CD4-positive, alpha-beta memory T cell (primary cell): ENCODE results near the gene SEH1L. TPM values are rescaled to one million over a fixed set of nuclear protein-coding genes. Genes with fewer than 3 reads are reported as not detected.
A peak's percentile ranks its signal among the peaks of the same experiment; 100 is the strongest.
"Not testable (repeated sequence)": the region's sequence is repeated elsewhere in the genome, so short reads cannot be mapped to it uniquely, and the experiment has no call there.

ENCODE experiments used
- CTCF ChIA-PET: fragments of 350-600 bp; sonication (Branson Sonifier 250); formaldehyde crosslinking; loops from one replicate; lab custom pipeline; 2021; ENCODE audit warnings: inconsistent platforms; ENCODE audit not compliant: partially characterized antibody; lab: Charles Lee
- POLR2A ChIA-PET: fragments of 350-600 bp; sonication (Branson Sonifier 250); formaldehyde crosslinking; loops from one replicate; lab custom pipeline; 2021; ENCODE audit not compliant: partially characterized antibody; lab: Charles Lee
- DNase-seq, 5 donors: peaks; one replicate each; pipeline versions ENCODE4 v3.0.0 to v3.0.0-alpha.2; 2020 to 2022; ENCODE audit warnings: mixed read lengths in 1 of 5
- H3K27ac ChIP-seq: one replicate; pipeline ENCODE4 v1.7.0; 2013; ENCODE audit warnings: low read depth, low read length
- H3K27me3 ChIP-seq: 2 replicates; pipeline ENCODE4 v1.7.0; 2013; ENCODE audit warnings: mild to moderate bottlenecking, low read length, moderate library complexity; ENCODE audit not compliant: insufficient read depth
- H3K36me3 ChIP-seq: 2 replicates; pipeline ENCODE4 v1.7.0; 2013; ENCODE audit warnings: mild to moderate bottlenecking, low read length, moderate library complexity; ENCODE audit not compliant: insufficient read depth
- H3K4me1 ChIP-seq: 2 replicates; pipeline ENCODE4 v1.7.0; 2013; ENCODE audit warnings: mild to moderate bottlenecking, low read length, moderate library complexity; ENCODE audit not compliant: insufficient read depth
- H3K4me3 ChIP-seq, 2 donors: one replicate each; pipeline ENCODE4 v1.7.0; 2013; ENCODE audit warnings: low read length in 2 of 2, mild to moderate bottlenecking in 1 of 2
- H3K9me3 ChIP-seq, 2 donors: one replicate each; pipeline ENCODE4 v1.7.0; 2013; ENCODE audit warnings: low read length in 2 of 2, control low read depth in 1 of 2; ENCODE audit not compliant: control insufficient read depth in 1 of 2
- H3K27ac Mint-ChIP-seq, 7 donors: one replicate each; pipeline ENCODE4 v1.8.0; 2020 to 2021; ENCODE audit warnings: mixed read lengths in 7 of 7, mild to moderate bottlenecking in 6 of 7, inconsistent platforms in 3 of 7, moderate library complexity in 3 of 7
- H3K27me3 Mint-ChIP-seq, 2 donors: one replicate each; pipeline ENCODE4 v1.8.0; 2020 to 2021; ENCODE audit warnings: mixed read lengths in 2 of 2
- H3K36me3 Mint-ChIP-seq, 2 donors: one replicate each; pipeline ENCODE4 v1.8.0; 2020 to 2021; ENCODE audit warnings: mixed read lengths in 2 of 2, inconsistent platforms in 1 of 2, mild to moderate bottlenecking in 1 of 2
- H3K4me1 Mint-ChIP-seq, 4 donors: one replicate each; pipeline ENCODE4 v1.8.0; 2020 to 2021; ENCODE audit warnings: mixed read lengths in 4 of 4, mild to moderate bottlenecking in 1 of 4
- H3K4me3 Mint-ChIP-seq, 8 donors: one replicate each; pipeline ENCODE4 v1.8.0; 2020 to 2021; ENCODE audit warnings: mixed read lengths in 8 of 8, mild to moderate bottlenecking in 7 of 8, moderate library complexity in 6 of 8, inconsistent platforms in 3 of 8
- H3K9me3 Mint-ChIP-seq, 8 donors: one replicate each; pipeline ENCODE4 v1.8.0; 2020 to 2021; ENCODE audit warnings: mixed read lengths in 8 of 8, mild to moderate bottlenecking in 5 of 8, inconsistent platforms in 3 of 8, moderate library complexity in 1 of 8
- intact Hi-C: fragments of 100-400 bp; cut with micrococcal nuclease; formaldehyde crosslinking; loops from one replicate; pipeline ENCODE4 v1.15.1; 2023
- polyA plus RNA-seq, 2 donors: library from polyadenylated mRNA; unstranded; fragments of 300-500 nt; fragmentation: Illumina TruSeq; gene quantifications; one replicate each; pipeline ENCODE4 v1.2.3, GENCODE V29; 2021
- total RNA-seq, 2 experiments: library from RNA; stranded (reverse); gene quantifications; one replicate each; pipeline ENCODE4 v1.2.3, GENCODE V29; 2021

The SEH1L gene
- total and polyA plus RNA-seq, 4 experiments from 2014 or later: 27.6 to 31.3 (median 29.3) TPM

GRCh38 chr18:12991821-12992179 lies 44.0 kb downstream of the SEH1L start:
- H3K4me3 ChIP-seq: peak overlapping the region; percentile 70 to 86
- peaks cover 0 to 29% (median 23%) of the 10 kb centered on the region in 4 donors for H3K4me1 Mint-ChIP-seq
- H3K27me3 Mint-ChIP-seq: no peaks in the 10 kb centered on the region
- ChIA-PET CTCF (interaction anchor here (1.1 to 1.3 kb wide), 3 partner anchors 16 to 168 kb away, joined by 3 to 4 read pairs (median 3); no protein-coding TSS in a partner anchor), POLR2A (interaction anchor here (1.4 to 2.2 kb wide), 6 partner anchors 9 to 735 kb away, joined by 3 to 26 read pairs (median 8); partner anchors contain the start of genes CEP76, FAM210A, PSMG2 and PTPN2)
- H3K27ac Mint-ChIP-seq: peak overlapping the region; percentile 88 to 99 (median 97)
- peaks cover 0 to 3% (median 0%) of the 10 kb centered on the region in 8 donors for H3K9me3 Mint-ChIP-seq
- DNase-seq: no peak
- H3K36me3 Mint-ChIP-seq: peaks cover 0 to 16% of the 10 kb centered on the region in 2 donors
- H3K4me3 Mint-ChIP-seq: peak overlapping the region; percentile 93 to 99 (median 98)
- intact Hi-C loops: loop anchor here (1.0 to 5.0 kb wide), 7 partner anchors 43 to 1139 kb away; partner anchors contain the start of genes AFG3L2, CEP76, CHMP1B and FAM210A
- H3K27me3 ChIP-seq: no peaks in the 10 kb centered on the region
- H3K36me3 ChIP-seq: no peaks in the 10 kb centered on the region
- H3K9me3 ChIP-seq: no peaks in the 10 kb centered on the region
- peaks cover 48% of the 10 kb centered on the region for H3K4me1 ChIP-seq
- H3K27ac ChIP-seq: peak overlapping the region; percentile 93

GRCh38 chr18:12993439-12993838 lies 45.6 kb downstream of the SEH1L start:
- peaks cover 57% of the 10 kb centered on the region for H3K4me1 ChIP-seq
- ChIA-PET POLR2A (no interaction called here), CTCF (no interaction called here)
- H3K36me3 ChIP-seq: no peaks in the 10 kb centered on the region
- peaks cover 0 to 34% (median 25%) of the 10 kb centered on the region in 4 donors for H3K4me1 Mint-ChIP-seq
- DNase-seq: no peak
- peak overlapping the region in 1 of 7 donors; percentile 18 for H3K27ac Mint-ChIP-seq
- no peak overlapping the region for H3K4me3 ChIP-seq
- intact Hi-C loops: loop anchor here (5.0 kb wide), 3 partner anchors 111 to 1141 kb away; partner anchors contain the start of genes CHMP1B and PTPN2
- H3K36me3 Mint-ChIP-seq: peaks cover 0 to 16% of the 10 kb centered on the region in 2 donors
- peaks cover 0 to 3% (median 0%) of the 10 kb centered on the region in 8 donors for H3K9me3 Mint-ChIP-seq
- H3K4me3 Mint-ChIP-seq: peak overlapping the region in 4 of 8 donors; percentile 9 to 99 (median 61)
- H3K27ac ChIP-seq: no peak overlapping the region
- H3K9me3 ChIP-seq: no peaks in the 10 kb centered on the region
- no peaks in the 10 kb centered on the region for H3K27me3 ChIP-seq
- no peaks in the 10 kb centered on the region for H3K27me3 Mint-ChIP-seq

GRCh38 chr18:12995424-12995823 lies 47.6 kb downstream of the SEH1L start:
- intact Hi-C loops: no loop called here
- Histone ChIP-seq H3K27ac (no peak overlapping the region), H3K4me3 (no peak overlapping the region), H3K4me1 (peaks cover 58% of the 10 kb centered on the region), H3K27me3 (no peaks in the 10 kb centered on the region), H3K9me3 (no peaks in the 10 kb centered on the region), H3K36me3 (peaks cover 2% of the 10 kb centered on the region)
- Mint-ChIP-seq H3K4me1 (peaks cover 6 to 35% (median 22%) of the 10 kb centered on the region in 4 donors), H3K27me3 (no peaks in the 10 kb centered on the region), H3K36me3 (peaks cover 5 to 23% of the 10 kb centered on the region in 2 donors), H3K27ac (no peak overlapping the region), H3K9me3 (peaks cover 0 to 3% (median 0%) of the 10 kb centered on the region in 8 donors), H3K4me3 (no peak overlapping the region)
- CTCF ChIA-PET: no interaction called here
- POLR2A ChIA-PET: interaction anchor here (0.6 kb wide), 1 partner anchor 100 kb away, joined by 3 read pairs; no protein-coding TSS in a partner anchor
- no peak for DNase-seq

- Histone ChIP-seq H3K27ac (no peak overlapping the region), H3K36me3 (peaks cover 8% of the 10 kb centered on the region), H3K27me3 (no peaks in the 10 kb centered on the region), H3K4me1 (peaks cover 56% of the 10 kb centered on the region), H3K9me3 (no peaks in the 10 kb centered on the region), H3K4me3 (no peak overlapping the region)
- Mint-ChIP-seq H3K9me3 (peaks cover 0 to 2% (median 0%) of the 10 kb centered on the region in 8 donors), H3K4me3 (no peak overlapping the region), H3K36me3 (peaks cover 5 to 18% of the 10 kb centered on the region in 2 donors), H3K27me3 (no peaks in the 10 kb centered on the region), H3K27ac (no peak overlapping the region), H3K4me1 (peaks cover 5 to 29% (median 17%) of the 10 kb centered on the region in 4 donors)
- intact Hi-C loops: no loop called here
- ChIA-PET POLR2A (no interaction called here), CTCF (no interaction called here)
- no peak for DNase-seq
Observed at GRCh38 chr18:12995952-12996477, 48.2 kb downstream of the SEH1L start.

GRCh38 chr18:12996661-12997292 lies 49.0 kb downstream of the SEH1L start:
- CTCF ChIA-PET: no interaction called here

GRCh38 chr18:12997330-12997729 lies 49.5 kb downstream of the SEH1L start:
- H3K4me3 Mint-ChIP-seq, H3K27me3 Mint-ChIP-seq, intact Hi-C loops, H3K9me3 Mint-ChIP-seq, POLR2A ChIA-PET, H3K27me3 ChIP-seq, H3K27ac Mint-ChIP-seq, H3K9me3 ChIP-seq, DNase-seq, H3K4me3 ChIP-seq, H3K27ac ChIP-seq: not testable (repeated sequence)
- Histone ChIP-seq H3K4me1 (peaks cover 51% of the 10 kb centered on the region), H3K36me3 (peaks cover 12% of the 10 kb centered on the region)
- Mint-ChIP-seq H3K4me1 (peaks cover 4 to 23% (median 14%) of the 10 kb centered on the region in 4 donors), H3K36me3 (peaks cover 5 to 12% of the 10 kb centered on the region in 2 donors)
- CTCF ChIA-PET: interaction anchor here (1.0 to 2.0 kb wide), 2 partner anchors 36 to 63 kb away, joined by 3 to 6 read pairs; no protein-coding TSS in a partner anchor

More at GRCh38 chr18:12996661-12997292, 49.0 kb downstream of the SEH1L start:
- H3K4me3 Mint-ChIP-seq: no peak overlapping the region
- POLR2A ChIA-PET: no interaction called here
- no peaks in the 10 kb centered on the region for H3K27me3 Mint-ChIP-seq
- H3K36me3 Mint-ChIP-seq: peaks cover 5 to 13% of the 10 kb centered on the region in 2 donors
- DNase-seq: no peak
- peaks cover 4 to 27% (median 16%) of the 10 kb centered on the region in 4 donors for H3K4me1 Mint-ChIP-seq
- intact Hi-C loops: no loop called here
- no peak overlapping the region for H3K27ac Mint-ChIP-seq
- H3K27ac ChIP-seq: no peak overlapping the region
- no peak overlapping the region for H3K4me3 ChIP-seq
- H3K4me1 ChIP-seq: peaks cover 56% of the 10 kb centered on the region
- H3K36me3 ChIP-seq: peaks cover 12% of the 10 kb centered on the region
- H3K9me3 Mint-ChIP-seq: no peaks in the 10 kb centered on the region
- H3K9me3 ChIP-seq: no peaks in the 10 kb centered on the region
- no peaks in the 10 kb centered on the region for H3K27me3 ChIP-seq
